Anterior cingulate cortex (tissue), 58 donors: Measurements from ENCODE around the gene GPC3.
"Not testable (repeated sequence)": the region's sequence is repeated elsewhere in the genome, so short reads cannot be mapped to it uniquely, and the experiment has no call there.

Experiments
- DNase-seq, 58 donors: peaks; one replicate each; lab custom pipeline; 2025; lab: John Stamatoyannopoulos, UW

GPC3 gene

DNA sequence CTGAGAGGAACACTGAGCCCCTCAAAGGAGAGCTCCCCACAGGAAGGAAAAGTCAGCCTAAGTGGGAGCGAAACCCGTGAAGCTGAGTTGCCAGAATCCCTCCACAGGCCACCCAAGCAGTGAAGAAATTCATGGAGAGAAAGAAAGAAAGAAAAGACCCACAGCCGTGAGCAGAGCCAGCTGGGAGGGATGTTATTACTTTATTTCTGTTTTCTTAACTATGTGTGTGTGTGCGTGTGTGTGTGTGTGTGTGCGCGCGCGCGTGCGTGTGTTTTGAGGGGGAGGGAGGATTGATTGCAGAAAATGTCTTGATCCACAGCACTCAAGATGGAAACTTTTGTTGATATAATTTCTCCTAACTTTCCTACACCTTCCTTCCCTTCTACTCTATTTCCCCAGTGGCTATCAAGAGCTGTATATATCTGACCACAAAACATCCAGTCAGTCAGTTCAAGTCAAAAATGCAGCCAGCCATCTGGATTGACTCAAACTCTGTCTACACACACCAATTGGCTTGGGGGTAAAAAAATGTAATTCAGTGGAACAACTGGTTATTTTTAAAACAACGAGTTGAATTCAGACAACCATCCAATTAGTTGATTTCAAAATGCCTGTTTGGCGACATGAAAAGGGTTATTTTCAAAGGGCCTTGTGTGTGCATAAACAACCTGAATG is 13.8 kb upstream of the GPC3 start:
- no peak for DNase-seq

DNA sequence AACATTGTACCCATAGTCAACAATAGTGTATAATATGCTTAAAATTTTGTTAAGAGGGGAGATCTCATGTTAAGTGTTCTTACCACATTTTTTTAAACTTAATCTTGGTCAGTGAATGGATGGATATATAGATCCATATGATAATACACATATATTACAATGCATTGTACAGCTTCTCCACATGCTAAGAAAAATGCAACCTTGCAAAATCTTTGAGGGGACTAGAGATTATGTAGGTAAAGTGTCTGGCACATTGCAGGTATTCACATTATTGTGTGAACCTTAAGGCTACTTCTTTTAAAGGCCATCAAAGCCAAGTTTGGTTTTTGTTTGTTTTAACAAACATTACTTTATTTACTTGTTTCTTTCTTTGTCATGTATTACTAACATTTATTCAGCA is 10.4 kb upstream of the GPC3 start:
- DNase-seq = no peak

DNA sequence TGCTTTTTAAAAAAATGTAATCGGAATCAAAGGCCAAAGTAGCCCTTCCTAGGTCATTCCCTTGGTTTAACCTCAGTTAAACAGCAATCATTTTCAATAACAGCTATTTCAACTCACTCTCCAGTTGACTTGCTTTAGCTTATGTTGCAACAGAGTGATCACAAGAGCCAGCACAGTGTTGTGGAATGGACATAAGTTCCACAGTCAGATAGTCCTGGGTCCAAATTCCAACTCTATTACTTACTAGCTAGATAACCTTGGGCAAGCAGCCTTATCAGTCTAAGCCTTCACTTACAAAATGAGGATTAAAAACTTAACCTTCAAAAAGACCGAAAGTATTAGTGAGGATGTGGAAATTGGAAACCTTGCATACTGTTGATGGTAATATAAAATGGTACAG is 9.2 kb upstream of the GPC3 start:
- no peak for DNase-seq

DNA sequence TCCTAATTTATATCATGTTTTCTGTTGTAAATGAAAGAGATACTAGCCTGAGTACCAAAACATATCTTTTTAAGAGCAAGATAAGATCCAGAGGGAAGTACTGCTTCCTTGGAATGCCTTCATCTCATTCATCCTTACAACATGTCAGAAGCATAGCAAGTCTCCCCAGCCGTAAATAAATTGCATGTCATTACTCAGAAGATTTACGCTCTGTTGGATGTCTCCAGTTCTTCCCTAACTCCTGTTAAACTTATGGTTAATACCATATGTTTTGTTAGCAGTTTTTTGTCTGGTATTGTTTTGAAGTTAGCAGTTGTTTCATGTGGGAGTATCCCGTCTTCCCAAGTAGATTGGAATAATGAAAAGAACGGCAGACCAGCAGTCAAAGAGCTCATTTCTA is 7.5 kb upstream of the GPC3 start:
- no peak for DNase-seq

DNA sequence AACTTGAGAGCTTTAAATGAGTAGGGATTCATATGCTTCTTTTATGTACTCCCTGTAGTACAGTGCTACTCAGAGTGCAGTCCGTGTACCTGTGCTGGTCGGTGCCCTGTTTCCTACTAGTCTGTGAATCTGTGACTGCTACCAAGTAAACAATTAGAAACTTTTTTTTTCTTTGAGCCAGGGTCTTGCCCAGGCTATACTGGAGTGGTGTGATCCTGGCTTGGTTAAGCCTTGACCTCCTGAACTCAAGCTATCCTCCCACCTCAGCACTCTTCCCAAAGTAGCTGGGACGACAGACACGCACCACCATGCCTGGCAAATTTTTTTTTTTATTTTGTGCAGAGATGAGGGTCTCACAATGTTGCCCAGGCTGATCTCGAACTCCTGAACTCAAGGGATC is 6.4 kb upstream of the GPC3 start:
- no peak for DNase-seq

DNA sequence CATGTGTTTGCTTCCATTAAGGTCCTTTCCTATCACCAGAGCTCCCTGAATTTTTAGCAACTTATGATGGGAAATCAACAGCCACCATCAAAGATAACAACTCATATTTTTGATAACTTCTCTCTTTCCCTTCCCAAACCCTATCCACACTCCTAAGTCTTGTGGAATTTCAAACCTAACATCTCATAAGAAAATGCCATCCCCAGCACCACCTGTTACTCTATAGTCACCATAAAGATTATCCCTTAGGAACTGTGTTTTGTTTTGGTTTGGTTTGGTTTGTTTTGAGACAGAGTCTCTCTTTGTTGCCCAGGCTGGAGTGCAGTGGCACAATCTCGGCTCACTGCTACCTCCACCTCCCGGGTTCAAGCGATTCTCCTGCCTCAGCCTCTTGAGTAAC is 5.7 kb upstream of the GPC3 start:
- DNase-seq = not testable (repeated sequence)

DNA sequence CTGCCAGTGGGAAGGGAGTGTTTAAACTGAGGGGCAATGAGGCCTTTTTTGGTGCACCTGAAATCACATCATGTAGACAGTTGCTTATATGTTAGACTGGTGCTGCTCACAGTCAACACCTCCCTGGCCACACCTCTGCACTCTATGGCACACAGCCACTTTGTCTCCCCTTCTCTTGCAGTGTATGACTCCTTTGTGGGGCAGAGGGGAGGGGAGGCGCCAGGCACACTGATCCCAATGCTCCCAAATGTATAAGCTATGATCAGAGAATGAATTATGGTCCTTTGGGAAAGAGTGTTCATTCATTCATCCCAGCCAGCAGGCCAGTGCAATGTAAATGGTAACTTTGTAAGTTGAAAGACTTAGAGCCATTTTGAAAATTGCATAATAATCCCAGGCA is 4.6 kb upstream of the GPC3 start:
- no peak for DNase-seq

DNA sequence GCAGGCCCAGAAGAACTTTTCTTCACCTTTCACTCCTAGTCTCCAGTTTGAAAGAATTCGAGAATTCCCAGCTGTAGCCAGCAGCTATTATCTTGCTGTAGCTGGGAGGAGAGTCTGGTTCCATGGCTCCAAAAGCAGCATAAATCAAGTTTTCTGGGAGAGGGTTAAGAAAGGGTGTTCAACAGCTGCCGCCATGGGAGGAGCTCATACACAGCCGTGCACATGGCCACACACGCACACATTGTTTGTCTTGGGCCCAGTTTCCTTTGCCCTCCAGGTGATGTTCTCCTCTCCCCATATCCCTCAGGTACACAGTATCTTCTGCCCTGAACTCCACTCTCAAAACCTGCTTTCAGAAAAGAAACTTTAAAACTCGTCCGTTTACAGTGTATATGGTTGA is 4.1 kb upstream of the GPC3 start:
- no peak for DNase-seq

DNA sequence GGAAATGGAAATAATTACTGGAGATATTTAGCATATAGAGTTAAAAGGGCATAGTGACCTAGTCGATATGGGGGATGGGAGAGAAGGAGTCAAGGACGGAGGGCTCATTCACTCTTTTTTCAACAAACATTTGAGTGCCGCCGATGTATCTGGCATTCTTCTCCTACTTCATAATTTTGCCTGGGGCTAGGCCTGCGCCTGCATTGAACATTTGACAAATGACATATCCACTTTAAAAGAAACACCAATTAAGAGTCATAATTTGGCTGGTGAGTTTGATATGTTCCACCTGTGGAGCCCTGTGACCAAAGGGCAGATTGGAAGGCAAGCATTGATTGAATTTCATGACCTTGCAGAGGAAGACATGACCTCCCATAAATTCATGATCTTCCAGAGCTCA is 2.6 kb upstream of the GPC3 start:
- DNase-seq = no peak

DNA sequence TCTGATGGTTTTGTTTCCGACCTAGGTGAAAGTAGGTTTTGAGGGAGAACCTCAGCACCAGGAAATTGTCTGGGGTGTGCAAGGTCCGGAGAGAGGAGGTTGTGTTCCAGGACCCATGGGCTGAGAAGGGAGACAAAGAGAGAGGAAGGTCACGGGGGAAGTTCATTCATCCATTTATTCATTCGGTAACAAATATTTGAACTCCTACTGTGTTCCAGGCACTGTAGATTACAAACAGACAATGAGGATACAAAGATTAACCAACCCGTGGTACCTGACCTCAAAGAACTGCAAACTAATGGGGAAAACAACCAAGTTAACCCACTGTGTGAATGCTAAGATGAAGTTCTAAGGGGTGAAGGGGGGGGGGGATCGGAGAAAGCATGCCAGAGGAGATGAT is 1.8 kb upstream of the GPC3 start:
- no peak for DNase-seq

DNA sequence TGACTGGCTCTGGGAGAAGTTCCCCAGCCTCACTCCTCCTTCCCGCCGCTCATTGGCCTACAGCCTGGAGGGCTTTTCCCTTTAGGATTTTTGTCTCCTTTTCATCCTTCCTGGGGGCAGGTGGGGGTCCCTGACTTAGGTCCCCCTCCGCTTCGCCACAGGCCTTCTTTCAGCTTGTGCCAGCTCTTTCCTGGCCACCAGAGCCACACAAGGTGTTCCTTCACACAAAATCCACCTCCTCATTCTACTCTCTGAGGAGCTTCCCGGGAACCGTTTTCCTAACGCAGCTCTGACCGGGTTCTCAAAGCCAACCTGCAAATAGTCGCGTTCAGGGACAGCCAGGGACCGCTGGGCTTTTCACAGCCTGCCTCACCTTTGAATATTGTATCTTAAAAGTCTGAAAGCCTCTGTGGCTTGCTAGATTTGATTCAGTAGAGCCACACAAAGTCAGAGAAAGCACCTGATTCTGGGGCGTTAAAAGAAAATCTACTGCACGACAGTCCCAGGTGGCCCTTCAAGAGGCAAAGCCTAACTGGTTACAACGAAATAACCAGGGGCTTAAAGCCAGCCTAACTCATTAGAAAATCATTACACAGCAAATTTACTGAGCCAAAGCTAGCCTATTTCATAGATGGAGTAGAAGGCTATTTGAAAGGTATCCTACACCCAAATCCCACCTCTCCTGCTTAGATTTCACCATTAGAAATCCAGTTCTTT is 731 bp upstream of the GPC3 start:
- DNase-seq = peak in 2 of 58 donors; percentile 1 to 3

DNA sequence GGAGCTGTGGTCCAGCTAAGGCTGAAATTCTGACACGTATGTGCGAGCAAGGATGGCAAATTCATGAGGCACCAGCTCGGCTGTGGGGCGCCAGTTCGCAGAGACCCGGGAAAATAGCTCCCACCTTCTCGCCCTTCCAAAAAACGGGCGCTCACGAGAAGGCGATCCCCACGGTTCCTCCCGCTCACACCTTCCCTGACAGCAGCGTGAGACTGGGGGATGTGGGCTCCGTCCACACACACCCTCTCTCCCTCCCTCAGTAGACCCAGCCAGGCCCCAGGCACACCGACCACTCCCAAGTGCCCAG is 584 bp downstream of the GPC3 start:
- no peak for DNase-seq

DNA sequence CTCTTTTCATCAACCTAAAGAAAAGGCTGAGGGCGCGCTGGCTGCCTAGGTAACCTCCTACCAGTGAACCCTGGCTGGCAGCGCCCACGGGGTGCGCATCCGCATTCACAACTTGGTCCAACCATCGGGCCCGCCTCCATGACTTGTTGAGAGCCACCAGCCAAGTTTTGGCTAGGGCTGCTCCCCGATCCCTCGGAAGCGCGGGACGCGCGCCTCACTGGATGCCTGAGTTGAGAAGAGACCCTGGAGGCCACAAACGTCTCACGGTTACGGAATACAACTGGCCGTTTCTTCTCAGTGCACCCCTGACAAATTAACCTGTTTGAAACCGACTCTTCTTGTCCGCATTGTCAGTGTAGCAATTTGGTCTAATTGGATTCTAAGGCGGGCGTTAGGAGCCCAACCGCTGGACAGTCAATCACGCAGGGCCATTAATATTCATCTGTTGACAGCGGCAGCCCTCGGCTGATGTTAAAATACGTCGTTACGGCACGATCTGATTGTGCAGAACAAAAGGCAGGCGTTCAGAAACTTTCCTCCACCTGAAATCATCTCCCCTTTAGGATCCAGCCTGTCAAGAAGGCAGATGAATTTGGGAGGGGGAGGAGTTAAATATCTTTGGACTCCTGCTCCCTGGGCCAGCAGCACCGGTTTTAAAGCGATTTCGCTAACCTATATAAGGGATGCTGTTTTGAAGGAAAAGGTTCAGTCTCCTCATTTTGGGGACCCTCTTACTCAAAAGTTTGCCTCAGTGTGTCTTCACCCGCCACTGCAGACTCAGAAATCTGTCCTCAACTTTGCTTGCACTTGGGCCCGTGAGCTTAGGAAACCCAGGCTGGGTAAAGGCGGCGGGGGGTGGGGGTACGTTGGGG is 1.2 kb downstream of the GPC3 start:
- no peak for DNase-seq

DNA sequence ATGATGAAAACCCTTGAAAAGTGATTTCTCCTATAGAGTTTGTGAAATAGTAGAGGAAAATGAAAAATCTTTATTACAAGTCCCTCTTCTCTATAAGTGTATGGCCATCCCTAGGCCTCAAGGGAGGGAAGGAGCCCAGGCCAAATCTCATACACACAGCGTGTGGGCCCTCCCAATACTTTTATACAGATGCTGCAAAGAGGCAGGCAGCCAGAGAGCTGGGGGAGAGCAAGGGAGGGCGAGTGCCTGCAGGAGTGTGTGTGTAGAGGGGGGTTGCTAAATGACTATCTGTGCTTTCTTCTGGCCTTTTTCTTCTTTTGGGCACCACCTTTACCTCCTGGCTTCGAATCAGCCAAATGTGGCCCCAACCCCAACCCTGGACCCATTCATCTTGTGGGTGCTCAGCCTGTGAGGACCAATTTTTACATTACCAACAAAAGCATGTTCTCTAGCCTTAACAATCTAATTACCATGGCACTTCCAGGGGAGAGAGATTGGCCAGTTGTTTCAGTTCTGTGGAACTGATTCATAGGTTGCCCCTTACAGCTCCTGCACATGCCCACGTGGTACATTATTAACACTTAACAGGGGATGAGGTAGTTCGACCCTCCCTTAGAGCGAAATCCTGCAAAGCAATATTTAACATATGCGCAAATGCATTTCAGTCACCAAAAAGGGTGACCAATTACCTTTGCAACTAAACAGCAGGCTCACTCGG is 2.0 kb downstream of the GPC3 start:
- DNase-seq = no peak

DNA sequence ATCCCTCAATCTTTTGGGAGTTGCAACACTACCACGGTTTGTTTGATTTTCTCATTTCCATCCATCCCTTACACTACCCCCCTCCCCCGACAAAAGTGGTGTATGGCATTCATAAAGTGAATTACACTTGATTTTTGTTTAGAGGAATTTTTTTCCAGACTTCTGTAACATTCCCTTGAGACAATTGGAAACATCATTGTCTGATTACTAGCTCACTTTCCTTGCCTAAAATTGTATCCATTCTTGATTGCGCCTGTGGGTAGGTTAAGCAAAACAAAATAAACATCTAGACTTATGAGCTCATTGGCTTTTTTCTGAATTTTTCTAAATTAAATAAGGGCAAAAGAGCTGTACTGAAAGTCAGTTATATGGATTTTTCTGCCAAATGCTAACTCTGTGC is 3.5 kb downstream of the GPC3 start:
- no peak for DNase-seq

DNA sequence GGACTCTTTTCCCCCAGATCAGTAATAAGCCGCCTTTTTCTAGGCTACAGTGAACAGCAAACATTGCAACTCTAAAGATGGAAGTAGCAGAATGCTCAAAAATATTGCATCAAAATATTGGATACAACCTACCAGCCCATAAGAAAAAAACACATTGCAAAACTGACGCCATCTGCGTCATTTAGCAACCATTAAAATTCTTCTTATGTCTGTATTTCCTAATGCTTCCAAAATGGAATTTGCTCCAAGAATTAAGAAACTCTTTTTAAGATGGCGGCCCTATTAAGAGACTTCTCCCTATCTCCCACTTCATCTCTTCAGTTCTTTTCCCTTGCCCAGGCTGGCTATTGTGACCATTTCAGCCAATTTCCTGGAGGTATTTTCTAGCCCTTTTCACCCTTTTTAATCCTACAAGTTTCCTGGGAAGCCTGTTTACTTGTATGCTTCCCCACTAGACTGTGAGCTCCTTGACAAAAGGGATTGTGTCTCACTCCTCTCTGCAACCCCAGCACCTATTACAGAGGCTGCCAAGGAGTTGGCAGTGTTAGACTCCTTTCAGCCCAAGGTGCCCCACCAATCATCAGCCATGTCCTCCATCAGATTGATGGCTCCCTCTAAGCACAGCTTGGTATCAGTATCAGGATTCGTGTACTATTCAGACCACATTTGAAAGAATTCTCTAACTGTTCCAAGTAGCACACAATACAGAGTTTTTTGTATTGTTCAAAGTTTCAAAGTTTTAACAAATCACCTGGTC is 4.4 kb downstream of the GPC3 start:
- DNase-seq = no peak

DNA sequence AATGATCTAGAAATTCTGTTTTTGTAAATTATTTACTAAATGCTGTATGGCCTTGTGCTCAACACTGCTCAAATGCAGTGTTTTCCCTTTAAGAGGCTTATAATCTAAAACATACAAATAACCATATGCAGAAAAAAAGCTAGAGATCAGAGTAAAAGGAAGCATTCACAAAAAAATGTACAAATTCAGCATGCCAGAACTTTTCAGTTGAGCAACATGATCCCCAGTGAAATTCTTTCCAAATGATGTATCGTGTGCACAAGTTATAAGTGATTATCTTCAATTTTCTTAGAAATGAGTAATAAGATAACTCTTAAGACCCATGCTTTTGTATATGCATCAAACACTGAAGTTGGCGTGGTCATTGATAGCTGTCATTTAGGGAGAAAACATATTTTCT is 5.0 kb downstream of the GPC3 start:
- no peak for DNase-seq

DNA sequence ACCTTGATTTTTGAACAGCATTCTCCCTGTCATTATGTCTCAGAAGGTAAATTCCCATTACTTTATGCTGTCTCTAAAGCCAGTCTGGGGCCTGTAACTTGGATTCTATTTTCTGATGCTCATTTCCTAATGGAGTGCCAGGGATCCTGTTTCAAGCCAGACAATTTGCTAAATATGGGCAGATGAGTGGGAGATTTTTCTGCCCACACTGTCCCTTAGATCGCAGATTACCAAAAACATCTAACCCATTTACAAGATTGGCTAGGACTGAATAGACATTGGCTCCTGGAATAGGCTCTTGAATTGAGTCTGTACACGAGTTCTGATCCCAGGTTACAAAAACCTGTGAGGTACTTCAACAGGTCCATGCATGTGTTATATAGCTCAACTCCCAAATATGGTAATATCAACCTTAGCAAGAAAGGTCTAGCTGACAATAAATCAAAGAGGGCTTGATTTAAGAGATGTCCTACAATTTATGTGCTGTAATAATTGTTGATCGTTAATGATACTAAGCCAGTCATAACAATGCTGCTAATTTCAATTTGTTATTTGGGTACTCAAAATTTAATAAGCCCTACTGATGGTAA is 5.7 kb downstream of the GPC3 start:
- DNase-seq = no peak

DNA sequence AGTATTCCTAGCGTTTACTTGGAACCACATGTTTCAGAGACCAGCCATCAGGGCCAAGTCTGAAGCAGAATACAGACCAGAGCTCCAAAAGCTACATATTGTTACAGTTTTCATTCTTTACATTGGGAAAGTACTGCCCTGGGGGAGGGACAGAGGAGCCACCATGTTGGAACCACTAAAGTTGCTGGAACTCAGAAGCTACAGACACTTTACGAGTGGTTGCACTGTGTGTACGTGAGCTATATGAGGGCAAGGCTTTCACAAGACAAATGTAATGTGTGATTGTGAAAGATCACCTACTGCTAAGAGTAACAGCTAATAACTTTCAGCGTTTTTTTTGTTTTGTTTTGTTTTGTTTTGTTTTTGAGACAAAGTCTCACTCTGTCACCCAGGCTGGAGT is 11.7 kb downstream of the GPC3 start:
- no peak for DNase-seq

DNA sequence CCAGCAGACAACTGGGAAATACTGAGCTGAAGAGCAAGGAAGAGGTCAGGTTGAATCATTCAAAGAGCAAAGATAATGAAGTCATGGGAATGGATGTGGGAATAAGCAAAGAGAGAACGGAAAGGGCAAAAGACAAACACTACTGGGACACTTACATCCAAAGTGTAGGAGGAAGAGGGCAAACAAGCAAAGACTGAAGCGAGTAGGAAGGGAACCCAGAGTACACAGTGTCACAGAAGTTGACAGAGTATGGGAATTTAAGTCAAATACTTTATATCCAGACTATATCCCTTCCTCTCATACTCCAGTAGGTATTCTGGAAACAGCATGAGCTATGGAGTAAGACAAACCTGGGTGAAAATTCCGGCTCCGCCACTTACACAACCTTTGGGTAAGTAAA is 12.5 kb downstream of the GPC3 start:
- DNase-seq = no peak
